Stimulated activated CD8-positive, alpha-beta memory T cell treated with anti-CD3 and anti-CD28 coated beads, Interleukin-4, amount 100 ng/mL, for 24 hours (primary cell): ENCODE measurements around the gene NTRK3.

ENCODE experiments used
- DNase-seq: peaks from one replicate; pipeline ENCODE4 v3.0.0-alpha.2; 2020; ENCODE audit warnings: low read depth

NTRK3 gene

GRCh38 chr15:88230823-88231222 is 25.7 kb downstream of the NTRK3 start:
- DNase-seq, result no peak

- no peak for DNase-seq
These were observed 31.1 kb downstream of the NTRK3 start for GRCh38 chr15:88225461-88225860.

DNA sequence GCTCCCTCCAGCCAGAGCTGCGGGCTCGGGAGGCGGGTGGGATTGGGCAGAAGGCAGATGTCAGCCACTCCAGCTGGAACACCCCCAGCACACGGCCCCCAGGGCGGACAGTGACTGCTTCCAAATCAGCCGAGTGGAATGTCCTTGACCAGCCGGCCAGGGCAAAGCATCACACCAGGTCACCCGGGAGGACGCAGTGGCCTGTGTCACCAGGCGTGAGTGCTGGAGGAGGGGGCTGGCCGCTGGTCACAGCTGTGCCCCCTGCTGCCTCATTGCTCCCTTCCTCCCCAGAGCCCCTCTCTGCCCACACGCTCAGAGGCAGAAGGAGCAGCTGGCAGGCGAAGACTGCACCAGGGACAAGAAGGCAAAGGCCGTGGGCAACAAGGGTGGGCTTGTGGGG is 33.5 kb downstream of the NTRK3 start:
- DNase-seq, result no peak

- no peak for DNase-seq
These were observed 34.7 kb downstream of the NTRK3 start for GRCh38 chr15:88221836-88222235.

DNA sequence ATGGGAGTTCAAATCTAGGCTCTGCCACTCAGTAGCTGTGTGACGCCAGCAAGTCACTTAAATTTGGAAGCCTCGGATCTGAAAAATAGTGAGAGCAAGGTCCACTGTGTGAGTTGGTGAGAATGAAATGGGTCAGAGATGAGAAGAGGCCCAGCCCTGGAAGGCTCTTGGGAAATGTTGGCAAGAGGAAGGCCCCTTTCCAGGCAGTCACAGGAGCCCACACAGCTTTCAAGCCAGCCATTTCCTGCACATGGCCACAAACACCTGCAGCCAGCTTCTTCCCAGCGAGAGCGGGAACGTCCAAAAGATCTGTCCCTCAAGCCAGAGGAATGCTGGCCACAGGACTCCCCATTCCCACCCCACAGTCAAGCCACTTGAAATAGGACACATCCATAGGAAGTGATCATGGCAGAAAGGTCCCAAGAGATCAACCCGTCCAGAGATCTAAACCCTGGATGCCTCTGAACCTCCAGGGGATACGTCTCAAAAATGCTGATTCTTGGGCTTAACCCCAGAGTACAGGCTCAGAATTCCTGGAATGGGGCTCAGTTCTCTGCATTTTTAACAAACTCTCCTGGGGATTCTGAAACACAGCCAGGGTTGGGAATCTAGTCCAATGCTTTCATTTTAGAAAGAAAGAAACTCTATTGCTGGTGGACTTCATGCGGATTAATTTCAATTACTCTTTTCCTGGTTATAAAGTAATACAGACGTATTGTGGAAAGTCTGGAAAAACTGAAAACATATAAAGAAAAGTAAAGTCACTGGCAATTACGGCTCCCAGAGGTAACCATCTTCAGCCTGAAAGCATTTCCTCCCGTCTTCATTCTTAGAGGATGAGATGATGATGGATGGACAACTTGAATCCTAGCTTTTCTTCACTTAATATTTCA is 35.9 kb downstream of the NTRK3 start:
- no peak for DNase-seq

- DNase-seq, result no peak
These were observed 36.9 kb downstream of the NTRK3 start for GRCh38 chr15:88219623-88220022.

GRCh38 chr15:88218557-88219221 is 37.9 kb downstream of the NTRK3 start:
- DNase-seq, result no peak

GRCh38 chr15:88215066-88215648 is 41.4 kb downstream of the NTRK3 start:
- no peak for DNase-seq

GRCh38 chr15:88209111-88209510 is 47.4 kb downstream of the NTRK3 start:
- no peak for DNase-seq

DNA sequence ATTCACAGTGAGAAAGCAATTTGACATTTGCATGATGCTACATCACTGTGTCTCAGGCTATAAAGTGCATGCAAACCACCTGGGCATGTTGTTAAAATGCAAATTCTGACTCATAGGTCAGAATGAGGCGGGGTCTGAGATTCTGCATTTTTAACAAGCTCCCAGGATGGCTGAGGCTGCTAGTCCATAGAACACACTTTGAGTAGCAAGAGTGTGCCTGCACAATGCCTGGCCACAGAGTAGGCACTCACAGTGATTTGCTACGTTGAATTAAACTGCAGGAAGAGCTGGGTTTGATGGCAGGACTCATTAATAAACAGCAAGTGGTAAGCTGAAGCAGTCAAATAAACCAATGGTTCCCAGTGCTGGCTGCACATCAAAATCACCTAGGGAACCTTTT is 48.1 kb downstream of the NTRK3 start:
- no peak for DNase-seq

GRCh38 chr15:88207565-88207964 is 49.0 kb downstream of the NTRK3 start:
- DNase-seq, result no peak

DNA sequence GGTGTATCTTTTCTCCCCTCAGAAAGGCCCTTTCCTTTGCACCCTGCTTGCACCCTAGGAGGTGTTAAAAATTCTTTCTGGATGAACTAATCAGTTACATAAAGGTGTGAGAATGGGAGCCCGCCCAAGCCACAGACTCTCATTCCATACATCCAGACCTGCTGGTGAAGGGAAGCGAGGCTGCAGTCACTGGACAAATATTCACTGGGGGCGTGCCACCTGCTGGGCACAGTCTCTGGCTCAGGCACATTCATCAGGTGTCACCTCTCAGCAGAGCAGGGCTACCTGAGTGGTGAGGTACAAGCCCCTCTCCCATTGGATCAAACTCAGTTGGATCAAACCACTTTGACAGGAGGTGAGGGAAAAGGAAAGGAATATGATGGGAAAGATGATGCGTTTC is 52.0 kb downstream of the NTRK3 start:
- DNase-seq, result no peak

- DNase-seq, result no peak
These were observed 54.3 kb downstream of the NTRK3 start for GRCh38 chr15:88202231-88202630.

DNA sequence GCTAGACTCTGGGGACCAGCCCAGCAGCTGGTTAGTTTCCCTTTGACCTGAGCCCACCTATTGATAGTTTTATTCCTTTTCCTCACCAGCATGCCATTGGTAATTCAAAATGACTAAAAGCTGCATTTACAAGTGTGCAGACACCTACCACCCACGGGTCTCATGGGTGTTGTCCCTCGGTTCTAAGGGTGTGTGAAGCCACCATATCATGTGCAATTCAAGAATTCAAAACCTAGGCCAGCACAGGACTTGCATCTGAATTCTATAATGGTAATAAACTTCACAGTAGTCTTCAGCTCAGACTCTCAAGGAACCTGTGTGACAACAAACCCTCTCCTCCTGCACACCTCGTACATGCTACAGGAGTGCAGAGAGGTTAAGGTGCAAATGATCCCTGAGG is 55.3 kb downstream of the NTRK3 start:
- DNase-seq, result no peak

GRCh38 chr15:88196961-88197360 is 59.6 kb downstream of the NTRK3 start:
- DNase-seq, result no peak

DNA sequence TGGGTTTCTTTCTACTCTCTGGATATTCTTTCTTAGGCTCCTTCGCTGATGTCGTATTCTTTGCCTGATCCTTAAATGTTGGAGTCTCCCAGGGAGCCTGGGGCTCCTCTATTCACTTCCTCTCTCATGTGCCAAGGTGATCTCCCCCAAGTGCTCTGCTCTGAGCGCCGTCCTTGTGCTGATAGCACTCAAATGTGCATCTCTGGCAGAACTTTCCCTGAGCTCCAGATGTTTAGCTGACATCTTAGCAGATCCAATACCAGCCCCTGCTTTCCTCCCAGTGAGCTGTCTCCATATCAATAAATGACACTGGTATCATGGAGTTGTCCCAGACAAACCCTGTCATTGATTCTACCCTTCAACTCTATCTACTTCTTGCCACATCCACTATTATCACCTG is 62.4 kb downstream of the NTRK3 start:
- DNase-seq, result no peak

- no peak for DNase-seq
These were observed 63.1 kb downstream of the NTRK3 start for GRCh38 chr15:88193415-88193814.

GRCh38 chr15:88191812-88192165 is 64.8 kb downstream of the NTRK3 start:
- no peak for DNase-seq

GRCh38 chr15:88190232-88190631 is 66.3 kb downstream of the NTRK3 start:
- DNase-seq, result no peak

GRCh38 chr15:88188300-88188699 is 68.2 kb downstream of the NTRK3 start:
- DNase-seq, result no peak

DNA sequence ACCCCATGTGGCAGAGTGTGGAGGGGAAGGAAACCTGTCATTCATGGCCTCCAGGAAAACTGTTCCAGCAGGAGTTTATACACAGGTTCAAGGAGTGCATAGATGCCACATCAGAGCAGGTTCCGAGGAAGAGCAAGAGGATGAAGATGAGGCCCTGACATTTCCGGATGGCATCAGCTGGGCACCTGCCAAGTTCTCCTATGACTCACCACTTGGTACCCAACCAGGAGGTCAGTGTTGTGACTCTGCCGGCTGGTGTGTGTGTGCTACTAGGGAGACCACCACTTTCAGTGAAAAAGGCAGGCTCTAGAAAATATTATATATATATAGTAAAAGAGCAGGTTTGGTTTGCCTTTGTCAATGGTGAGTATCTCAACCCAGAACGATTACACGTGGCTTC is 69.3 kb downstream of the NTRK3 start:
- DNase-seq, result no peak

DNA sequence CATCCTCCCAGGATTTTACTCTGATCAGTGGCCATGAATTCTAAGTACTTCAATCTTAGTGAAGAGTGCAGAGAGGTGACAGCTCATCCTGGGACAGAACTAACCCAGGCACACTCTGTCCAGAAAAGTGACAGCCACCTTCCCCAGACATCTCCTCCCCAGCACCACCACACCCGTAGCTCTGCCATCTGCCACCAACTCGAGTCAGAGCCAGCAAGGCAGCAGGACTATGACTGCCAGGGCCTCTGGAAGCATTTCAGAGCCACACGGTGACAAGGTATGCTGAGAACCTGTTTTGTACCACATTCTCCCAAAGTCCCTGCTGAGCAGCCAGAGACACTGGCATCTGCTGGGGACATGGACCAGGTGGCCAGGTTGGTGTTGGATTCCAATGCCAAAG is 71.0 kb downstream of the NTRK3 start:
- DNase-seq, result no peak

GRCh38 chr15:88181613-88182012 is 74.9 kb downstream of the NTRK3 start:
- no peak for DNase-seq
